Mucosa of rectum (tissue), 2 donors: ENCODE measurements around the gene SUDS3.

Experiments used
- H3K27ac ChIP-seq, 2 donors: one replicate each; pipeline ENCODE4 v1.7.0; 2013; ENCODE audit warnings: inconsistent platforms in 2 of 2, low read depth in 2 of 2, low read length in 2 of 2
- H3K27me3 ChIP-seq, 2 donors: one replicate each; pipeline ENCODE4 v1.7.0; 2013; ENCODE audit warnings: low read length in 2 of 2; ENCODE audit not compliant: control insufficient read depth in 2 of 2, insufficient read depth in 2 of 2
- H3K36me3 ChIP-seq, 2 donors: one replicate each; pipeline ENCODE4 v1.7.0; 2013; ENCODE audit warnings: low read length in 2 of 2; ENCODE audit not compliant: control insufficient read depth in 2 of 2, insufficient read depth in 2 of 2
- H3K4me1 ChIP-seq, 2 donors: one replicate each; pipeline ENCODE4 v1.7.0; 2013; ENCODE audit warnings: low read length in 2 of 2, mild to moderate bottlenecking in 1 of 2; ENCODE audit not compliant: control insufficient read depth in 2 of 2, insufficient read depth in 2 of 2
- H3K4me3 ChIP-seq, 2 donors: one replicate each; pipeline ENCODE4 v1.7.0; 2013; ENCODE audit warnings: low read length in 2 of 2
- H3K9ac ChIP-seq, 2 donors: one replicate each; pipeline ENCODE4 v1.7.0; 2013; ENCODE audit warnings: low read length in 2 of 2, low read depth in 1 of 2, mild to moderate bottlenecking in 1 of 2
- H3K9me3 ChIP-seq, 2 donors: one replicate each; pipeline ENCODE4 v1.7.0; 2013; ENCODE audit warnings: low read length in 2 of 2; ENCODE audit not compliant: control insufficient read depth in 2 of 2
- donor health status: healthy.
- donor health status: Normal muscosa, but diverticular disease.

The SUDS3 gene

DNA sequence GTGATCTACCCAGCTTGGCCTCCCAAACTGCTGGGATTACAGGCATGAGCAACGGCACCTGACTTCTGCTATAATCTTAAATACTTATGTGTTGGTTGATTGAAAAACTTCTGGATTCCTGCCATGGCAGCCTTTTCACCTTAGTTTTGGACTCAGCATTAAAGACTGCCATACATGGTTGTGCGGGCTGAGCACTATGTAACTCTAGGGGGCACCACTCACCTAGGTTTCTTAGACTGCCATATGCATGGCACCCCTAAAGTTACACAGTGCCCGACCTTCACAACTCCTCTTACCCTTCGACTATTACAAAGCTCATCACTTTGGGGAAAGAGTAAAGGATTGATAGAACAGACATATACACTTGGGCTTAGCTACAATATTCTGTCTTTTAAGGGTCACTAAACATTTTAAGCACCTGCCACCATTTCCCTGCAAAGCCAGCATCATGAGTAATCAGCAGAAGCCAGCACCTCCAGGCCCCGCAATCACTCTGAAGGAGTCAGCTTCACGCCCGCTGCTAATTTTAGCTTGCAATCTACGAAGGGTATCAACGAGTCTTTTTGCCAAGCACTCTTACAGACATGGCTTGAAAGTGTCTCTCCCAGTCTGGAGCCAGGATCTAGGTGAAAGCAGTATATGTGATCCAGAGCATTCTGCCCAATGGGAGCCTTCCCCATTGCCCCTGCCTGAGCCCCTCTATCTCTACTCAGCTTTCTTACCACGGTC, 59.8 kb downstream of the SUDS3 start:
- H3K9ac ChIP-seq: no peak overlapping the region
- H3K27ac ChIP-seq: no peak overlapping the region
- peaks cover 3% of the 10 kb centered on the region in 2 donors for H3K4me1 ChIP-seq
- H3K27me3 ChIP-seq: no peaks in the 10 kb centered on the region
- no peaks in the 10 kb centered on the region for H3K9me3 ChIP-seq
- H3K4me3 ChIP-seq: no peak overlapping the region
- H3K36me3 ChIP-seq: no peaks in the 10 kb centered on the region

DNA sequence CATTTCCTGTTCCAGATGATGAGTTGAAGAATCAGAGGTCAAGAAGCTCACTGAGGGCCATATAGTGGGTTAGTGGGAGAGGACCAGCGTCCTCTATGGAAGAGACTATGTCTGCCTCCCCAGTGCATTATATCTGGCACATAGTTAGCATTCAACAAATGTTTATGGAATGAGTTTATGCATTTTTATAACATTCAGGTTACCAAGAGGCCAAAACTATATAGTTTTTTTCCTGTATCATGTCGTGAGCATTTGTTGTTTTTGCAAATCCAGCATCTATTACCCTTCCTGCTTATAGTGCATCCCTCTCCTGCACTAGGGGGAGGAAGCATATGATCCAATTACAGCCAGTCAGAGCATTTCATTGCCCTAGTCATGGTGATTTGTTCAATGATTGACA, 60.6 kb downstream of the SUDS3 start:
- no peaks in the 10 kb centered on the region for H3K36me3 ChIP-seq
- H3K4me1 ChIP-seq: peaks cover 3% of the 10 kb centered on the region in 2 donors
- peaks cover 0 to 4% of the 10 kb centered on the region in 2 donors for H3K27me3 ChIP-seq
- H3K27ac ChIP-seq: no peak overlapping the region
- no peak overlapping the region for H3K4me3 ChIP-seq
- no peaks in the 10 kb centered on the region for H3K9me3 ChIP-seq
- H3K9ac ChIP-seq: no peak overlapping the region

DNA sequence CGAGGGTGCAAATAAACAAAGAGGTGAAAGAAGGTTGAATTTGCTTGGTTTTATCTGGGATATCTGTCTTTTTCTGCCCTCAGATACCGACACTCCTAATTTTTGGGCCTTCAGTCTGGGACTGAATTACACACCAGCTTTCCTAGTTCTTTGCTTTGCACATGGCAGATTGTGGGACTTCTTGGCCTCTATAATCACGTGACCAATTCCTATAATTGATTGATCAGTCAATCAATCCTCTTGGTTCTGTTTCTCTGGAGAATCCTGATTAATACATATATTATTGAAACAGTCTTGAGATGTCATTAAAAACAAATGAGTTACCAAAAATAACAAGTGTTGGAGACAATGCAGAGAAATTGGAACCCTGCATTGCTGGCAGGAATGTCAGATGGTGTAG, 62.7 kb downstream of the SUDS3 start:
- Histone ChIP-seq H3K27me3 (peaks cover 0 to 5% of the 10 kb centered on the region in 2 donors), H3K4me3 (no peak overlapping the region), H3K9me3 (no peaks in the 10 kb centered on the region), H3K4me1 (no peaks in the 10 kb centered on the region), H3K36me3 (no peaks in the 10 kb centered on the region), H3K9ac (no peak overlapping the region), H3K27ac (no peak overlapping the region)

DNA sequence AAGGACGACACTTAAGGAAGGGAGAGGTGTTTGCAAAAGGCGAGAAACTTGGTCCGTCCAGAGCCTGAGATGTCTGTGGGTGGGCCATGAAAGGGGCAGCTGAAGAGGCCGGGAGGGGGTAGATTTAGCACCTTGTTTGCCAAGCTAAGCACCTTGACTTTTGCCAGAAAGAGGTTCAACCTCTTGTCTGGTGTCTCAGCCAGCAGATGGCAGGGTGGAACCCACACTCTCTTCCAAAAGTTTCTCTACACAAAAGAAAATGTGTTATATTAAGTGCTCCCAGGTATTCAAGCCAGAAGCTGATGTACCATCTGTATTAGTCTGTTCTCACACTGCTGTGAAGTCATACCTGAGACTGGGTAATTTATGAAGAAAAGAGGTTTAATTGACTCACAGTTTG, 69.9 kb downstream of the SUDS3 start:
- Histone ChIP-seq H3K9me3 (no peaks in the 10 kb centered on the region), H3K4me1 (no peaks in the 10 kb centered on the region), H3K4me3 (no peak overlapping the region), H3K36me3 (no peaks in the 10 kb centered on the region), H3K27ac (no peak overlapping the region), H3K27me3 (peaks cover 0 to 8% of the 10 kb centered on the region in 2 donors), H3K9ac (no peak overlapping the region)

DNA sequence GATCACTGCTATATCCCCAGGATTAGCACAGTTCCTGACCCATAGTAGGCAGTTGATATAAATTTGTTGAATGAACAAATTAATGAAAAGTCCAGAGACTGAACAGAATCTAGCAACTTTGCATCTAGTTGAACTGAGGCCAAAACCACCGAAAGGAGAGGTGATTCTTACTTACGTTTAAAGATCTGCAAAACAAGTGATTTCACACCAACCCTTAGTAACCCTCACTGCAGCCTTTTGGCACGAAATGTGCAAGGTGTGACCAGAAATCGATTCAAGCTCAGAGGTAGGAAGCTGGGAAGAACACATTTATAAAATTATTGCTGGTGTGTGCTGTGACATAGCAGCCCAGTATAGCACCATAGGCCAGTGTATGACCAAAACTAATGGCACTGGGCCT, 70.8 kb downstream of the SUDS3 start:
- Histone ChIP-seq H3K27ac (no peak overlapping the region), H3K9ac (no peak overlapping the region), H3K4me3 (no peak overlapping the region), H3K9me3 (no peaks in the 10 kb centered on the region), H3K36me3 (no peaks in the 10 kb centered on the region), H3K4me1 (no peaks in the 10 kb centered on the region), H3K27me3 (peaks cover 0 to 3% of the 10 kb centered on the region in 2 donors)

DNA sequence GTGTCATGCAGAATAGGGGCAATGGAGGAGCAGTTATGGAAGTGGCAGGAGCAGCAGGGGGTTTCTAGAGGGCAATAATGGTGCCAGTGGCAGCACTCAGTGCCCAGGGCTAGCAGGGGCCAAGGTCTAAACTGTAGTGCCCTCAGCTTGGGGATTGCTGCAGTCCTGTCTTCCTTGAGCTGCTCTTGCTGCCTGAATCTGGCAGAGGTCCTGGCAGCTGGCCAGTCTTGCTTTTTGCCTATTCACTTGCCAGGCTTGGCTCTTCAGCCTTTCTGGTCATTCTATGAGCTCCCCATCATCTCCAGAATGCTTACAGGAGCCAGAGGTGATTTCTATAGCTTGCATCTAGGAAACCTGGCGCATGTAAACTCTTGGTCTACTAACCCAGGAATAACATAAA, 72.0 kb downstream of the SUDS3 start:
- Histone ChIP-seq H3K27me3 (peaks cover 0 to 3% of the 10 kb centered on the region in 2 donors), H3K27ac (no peak overlapping the region), H3K9me3 (no peaks in the 10 kb centered on the region), H3K36me3 (no peaks in the 10 kb centered on the region), H3K4me1 (no peaks in the 10 kb centered on the region), H3K9ac (no peak overlapping the region), H3K4me3 (no peak overlapping the region)

DNA sequence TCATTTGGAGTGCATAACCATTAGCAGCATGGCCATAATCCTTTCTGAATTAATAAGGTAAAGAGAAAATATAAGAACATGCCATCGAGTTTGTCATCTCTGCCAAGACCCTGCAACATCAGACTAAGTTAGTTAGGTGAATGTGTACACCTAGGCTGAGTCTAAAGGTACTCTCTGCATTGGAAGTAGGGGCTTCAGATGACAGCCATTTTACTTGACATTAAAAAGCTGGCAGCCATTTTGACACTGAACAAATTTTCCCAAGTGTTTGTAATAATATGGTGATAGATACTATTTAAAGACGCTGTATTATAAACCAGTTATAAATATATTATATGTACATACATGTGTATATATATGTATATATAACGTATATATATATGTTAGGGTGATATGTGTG, 79.0 kb downstream of the SUDS3 start:
- no peak overlapping the region for H3K4me3 ChIP-seq
- no peaks in the 10 kb centered on the region for H3K9me3 ChIP-seq
- no peak overlapping the region for H3K27ac ChIP-seq
- H3K27me3 ChIP-seq: peaks cover 0 to 3% of the 10 kb centered on the region in 2 donors
- no peaks in the 10 kb centered on the region for H3K36me3 ChIP-seq
- H3K4me1 ChIP-seq: no peaks in the 10 kb centered on the region
- no peak overlapping the region for H3K9ac ChIP-seq

DNA sequence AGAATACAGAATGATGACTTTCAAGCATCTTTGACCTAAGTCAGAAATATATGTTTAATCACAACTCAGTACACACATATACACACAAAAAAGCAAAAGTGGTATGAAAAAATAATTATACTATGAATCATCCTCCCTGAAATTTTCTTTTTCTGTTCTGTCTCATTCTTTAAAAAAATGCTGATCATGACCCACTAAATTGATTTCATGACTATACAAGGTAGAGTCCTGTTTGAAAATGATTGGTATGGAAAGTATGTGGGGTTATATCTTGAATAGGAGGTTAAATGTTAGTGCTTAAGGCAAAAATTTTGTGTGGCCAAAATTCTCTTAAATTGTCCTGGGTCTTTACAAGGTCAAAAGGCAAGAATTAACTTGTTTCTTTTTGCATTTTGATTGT, 80.4 kb downstream of the SUDS3 start:
- no peaks in the 10 kb centered on the region for H3K27me3 ChIP-seq
- H3K4me1 ChIP-seq: no peaks in the 10 kb centered on the region
- no peaks in the 10 kb centered on the region for H3K9me3 ChIP-seq
- H3K36me3 ChIP-seq: no peaks in the 10 kb centered on the region
- no peak overlapping the region for H3K4me3 ChIP-seq
- H3K9ac ChIP-seq: no peak overlapping the region
- no peak overlapping the region for H3K27ac ChIP-seq

DNA sequence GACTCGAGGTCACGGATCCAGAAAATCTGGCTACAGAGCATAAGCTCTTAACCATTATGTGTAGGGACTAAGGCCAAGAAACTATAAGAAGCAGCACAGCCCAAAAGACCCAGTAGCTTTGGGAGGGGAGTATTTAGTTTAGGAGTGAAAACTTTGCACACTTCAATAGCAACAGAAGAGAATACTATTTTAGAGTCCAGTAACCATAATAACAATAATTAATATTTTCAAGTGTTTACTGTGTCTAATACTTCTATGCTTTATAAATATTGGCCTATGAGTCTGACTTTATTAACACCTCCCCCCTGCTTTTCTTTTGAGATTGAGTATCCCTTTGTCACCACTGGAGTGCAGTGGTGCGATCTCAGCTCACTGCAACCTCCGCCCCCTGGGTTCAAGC, 82.8 kb downstream of the SUDS3 start:
- no peaks in the 10 kb centered on the region for H3K36me3 ChIP-seq
- H3K4me1 ChIP-seq: no peaks in the 10 kb centered on the region
- H3K4me3 ChIP-seq: no peak overlapping the region
- no peak overlapping the region for H3K9ac ChIP-seq
- no peaks in the 10 kb centered on the region for H3K9me3 ChIP-seq
- no peaks in the 10 kb centered on the region for H3K27me3 ChIP-seq
- no peak overlapping the region for H3K27ac ChIP-seq

DNA sequence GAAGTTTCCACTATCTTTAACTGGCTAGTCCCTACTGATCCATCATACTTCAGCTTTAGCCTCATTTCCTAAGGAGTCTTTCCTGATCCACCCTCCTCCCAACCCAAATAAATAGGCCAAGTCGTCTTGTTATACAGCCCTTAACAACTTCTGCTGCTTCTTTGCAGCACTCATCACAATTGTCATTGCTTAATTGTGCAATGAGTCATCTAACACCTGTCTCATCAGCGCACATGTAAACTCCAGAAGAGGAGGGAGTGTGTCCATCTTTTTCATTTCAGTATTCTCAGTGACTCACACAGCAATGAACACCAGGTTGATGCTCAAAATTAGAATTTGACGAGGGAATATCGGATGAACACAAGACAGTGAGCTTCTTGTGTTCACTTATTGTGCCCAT, 87.3 kb downstream of the SUDS3 start:
- Histone ChIP-seq H3K4me3 (no peak overlapping the region), H3K36me3 (no peaks in the 10 kb centered on the region), H3K9ac (no peak overlapping the region), H3K4me1 (no peaks in the 10 kb centered on the region), H3K27ac (no peak overlapping the region), H3K27me3 (no peaks in the 10 kb centered on the region), H3K9me3 (no peaks in the 10 kb centered on the region)

DNA sequence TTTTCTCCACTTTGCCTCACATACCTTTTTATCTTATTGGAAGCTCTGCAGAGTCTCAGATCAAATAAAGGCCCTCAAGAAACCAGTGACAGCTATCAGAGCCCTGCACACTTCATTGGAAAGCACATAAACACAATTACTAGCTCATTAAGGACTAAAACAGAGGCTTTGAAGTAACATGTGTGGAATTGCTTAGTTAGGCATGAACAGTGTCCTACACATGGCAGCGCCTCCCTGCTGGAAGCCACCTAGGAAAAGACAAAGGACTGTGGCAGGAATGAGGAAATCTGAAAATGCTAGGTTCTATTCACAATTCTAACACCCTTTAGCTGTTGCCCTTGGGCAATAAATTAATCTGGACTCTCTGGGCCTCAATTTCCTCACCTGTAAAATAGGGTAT, 89.4 kb downstream of the SUDS3 start:
- Histone ChIP-seq H3K9ac (no peak overlapping the region), H3K9me3 (no peaks in the 10 kb centered on the region), H3K36me3 (no peaks in the 10 kb centered on the region), H3K4me1 (no peaks in the 10 kb centered on the region), H3K4me3 (no peak overlapping the region), H3K27ac (no peak overlapping the region), H3K27me3 (no peaks in the 10 kb centered on the region)
